ENCODE results near the gene LYPD6.

LYPD6 gene

GRCh38 chr2:149320362-149320761 lies 10.0 kb upstream of the LYPD6 start:
- H3K4me1 Mint-ChIP-seq, result peaks cover 18% of the 10 kb centered on the region
- TF ChIP-seq CTCF (IDR thresholded peaks at IDR 0.05), result no peak
- H3K4me3 Mint-ChIP-seq, result no peak overlapping the region
- H3K9me3 Mint-ChIP-seq, result peaks cover 12% of the 10 kb centered on the region
- no peak overlapping the region for H3K27ac Mint-ChIP-seq
- H3K36me3 Mint-ChIP-seq (ENCODE audit: low read depth), result peaks cover 5% of the 10 kb centered on the region
- DNase-seq, result no peak
- no peaks in the 10 kb centered on the region for H3K27me3 Mint-ChIP-seq (ENCODE audit: low read depth, poor library complexity)

GRCh38 chr2:149329068-149329467 lies 1.3 kb upstream of the LYPD6 start:
- Mint-ChIP-seq H3K36me3 (ENCODE audit: low read depth) (peaks cover 6% of the 10 kb centered on the region), H3K27me3 (ENCODE audit: low read depth, poor library complexity) (peaks cover 17% of the 10 kb centered on the region), H3K4me3 (peak overlapping the region; percentile 85), H3K9me3 (peaks cover 13% of the 10 kb centered on the region), H3K4me1 (peaks cover 30% of the 10 kb centered on the region), H3K27ac (no peak overlapping the region)
- DNase-seq, result no peak
- TF ChIP-seq CTCF (IDR thresholded peaks at IDR 0.05), result peak; percentile 25

GRCh38 chr2:149329489-149330126 lies 779 bp upstream of the LYPD6 start:
- Mint-ChIP-seq H3K4me3 (peak overlapping the region; percentile 85), H3K9me3 (peaks cover 11% of the 10 kb centered on the region)

GRCh38 chr2:149331023-149331400 lies 625 bp downstream of the LYPD6 start:
- peak overlapping the region; percentile 93 for H3K4me3 Mint-ChIP-seq
- H3K4me1 Mint-ChIP-seq, result peaks cover 30% of the 10 kb centered on the region
- TF ChIP-seq CTCF (IDR thresholded peaks at IDR 0.05), result no peak
- no peaks in the 10 kb centered on the region for H3K9me3 Mint-ChIP-seq
- no peak for DNase-seq
- H3K27ac Mint-ChIP-seq, result no peak overlapping the region
- H3K27me3 Mint-ChIP-seq (ENCODE audit: low read depth, poor library complexity), result peaks cover 20% of the 10 kb centered on the region
- H3K36me3 Mint-ChIP-seq (ENCODE audit: low read depth), result no peaks in the 10 kb centered on the region

More at GRCh38 chr2:149329489-149330126, 779 bp upstream of the LYPD6 start:
- H3K27me3 Mint-ChIP-seq (ENCODE audit: low read depth, poor library complexity), result peaks cover 17% of the 10 kb centered on the region
- peaks cover 30% of the 10 kb centered on the region for H3K4me1 Mint-ChIP-seq
- DNase-seq, result peak; percentile 64
- H3K27ac Mint-ChIP-seq, result no peak overlapping the region
- no peak for TF ChIP-seq CTCF (IDR thresholded peaks at IDR 0.05)
- peaks cover 6% of the 10 kb centered on the region for H3K36me3 Mint-ChIP-seq (ENCODE audit: low read depth)

GRCh38 chr2:149332364-149332763 lies 2.0 kb downstream of the LYPD6 start:
- H3K4me1 Mint-ChIP-seq, result peaks cover 30% of the 10 kb centered on the region
- peaks cover 20% of the 10 kb centered on the region for H3K27me3 Mint-ChIP-seq (ENCODE audit: low read depth, poor library complexity)
- no peak overlapping the region for H3K27ac Mint-ChIP-seq
- DNase-seq, result no peak
- H3K4me3 Mint-ChIP-seq, result peak overlapping the region; percentile 93
- no peak for TF ChIP-seq CTCF (IDR thresholded peaks at IDR 0.05)
- peaks cover 9% of the 10 kb centered on the region for H3K9me3 Mint-ChIP-seq
- peaks cover 9% of the 10 kb centered on the region for H3K36me3 Mint-ChIP-seq (ENCODE audit: low read depth)

DNA sequence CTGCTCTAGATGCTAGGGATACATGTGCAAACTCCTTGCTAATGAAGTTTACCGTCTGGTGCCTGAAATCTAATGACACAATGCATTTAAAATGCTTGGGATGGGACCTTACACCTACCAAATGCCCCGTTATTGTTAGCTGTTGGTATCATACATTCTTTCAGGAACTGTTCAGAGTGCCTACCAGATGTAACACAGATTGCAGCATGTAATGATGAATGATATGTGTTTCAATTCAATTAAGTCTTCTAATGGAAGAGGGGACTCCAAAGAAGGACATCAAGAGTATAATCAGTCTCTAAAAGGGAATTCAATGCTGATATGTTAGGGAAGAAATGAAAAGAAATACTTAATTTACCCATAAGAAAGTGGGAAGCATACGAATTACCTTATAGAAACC lies 3.2 kb downstream of the LYPD6 start:
- Mint-ChIP-seq H3K4me1 (peaks cover 24% of the 10 kb centered on the region), H3K27ac (no peak overlapping the region), H3K27me3 (ENCODE audit: low read depth, poor library complexity) (peaks cover 17% of the 10 kb centered on the region), H3K36me3 (ENCODE audit: low read depth) (peaks cover 15% of the 10 kb centered on the region), H3K9me3 (peaks cover 15% of the 10 kb centered on the region), H3K4me3 (no peak overlapping the region)
- TF ChIP-seq CTCF (IDR thresholded peaks at IDR 0.05), result no peak
- DNase-seq, result no peak
